NCI-H2227 treated with DMSO at 0.1 percent for 48 hours (cell line): Measurements from ENCODE around the gene APOC1.
"Not testable (repeated sequence)": the region's sequence is repeated elsewhere in the genome, so short reads cannot be mapped to it uniquely, and the experiment has no call there.

Experiments
- DNase-seq: peaks from one replicate; lab custom pipeline; 2025; lab: John Stamatoyannopoulos, UW

APOC1 gene

DNA sequence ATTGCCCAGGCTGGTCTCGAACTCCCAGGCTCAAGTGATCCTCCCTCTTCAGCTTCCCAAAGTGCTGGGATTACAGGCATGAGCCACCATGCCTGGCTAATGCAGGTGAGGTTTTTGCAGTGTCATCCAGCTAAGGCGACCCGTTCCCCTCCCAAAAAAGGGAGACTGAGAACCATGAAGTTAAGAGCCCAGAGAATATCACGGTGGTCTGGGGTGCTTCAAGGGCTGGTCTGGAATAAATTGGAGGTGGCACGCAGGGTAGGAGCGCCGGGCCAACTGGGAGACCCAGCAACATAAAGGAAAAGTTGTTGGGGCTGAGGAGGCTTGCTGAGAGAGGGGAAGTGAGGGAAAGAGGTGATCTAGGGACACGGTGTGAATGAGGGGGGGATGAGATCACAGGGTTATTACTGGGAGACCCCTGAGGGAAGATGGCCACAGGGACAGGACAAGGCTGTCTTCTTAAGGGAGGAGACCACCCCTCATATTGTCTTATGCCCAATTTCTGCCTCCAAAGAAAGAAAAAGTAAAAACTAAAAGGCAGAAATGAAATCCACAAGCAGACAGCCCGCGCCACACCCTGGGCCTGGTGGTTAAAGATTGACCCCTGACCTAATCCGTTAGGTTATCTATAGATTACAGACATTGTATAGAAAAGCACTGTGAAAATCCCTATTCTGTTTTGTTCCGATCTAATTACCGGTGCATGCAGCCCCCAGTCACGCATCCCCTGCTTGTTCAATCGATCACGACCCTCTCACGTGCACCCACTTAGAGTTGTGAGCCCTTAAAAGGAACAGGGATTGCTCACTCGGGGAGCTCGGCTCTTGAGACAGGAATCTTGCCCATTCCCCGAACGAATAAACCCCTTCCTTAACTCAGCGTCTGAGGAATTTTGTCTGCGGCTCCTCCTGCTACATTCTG is 636 bp upstream of the APOC1 start:
- DNase-seq: not testable (repeated sequence)

DNA sequence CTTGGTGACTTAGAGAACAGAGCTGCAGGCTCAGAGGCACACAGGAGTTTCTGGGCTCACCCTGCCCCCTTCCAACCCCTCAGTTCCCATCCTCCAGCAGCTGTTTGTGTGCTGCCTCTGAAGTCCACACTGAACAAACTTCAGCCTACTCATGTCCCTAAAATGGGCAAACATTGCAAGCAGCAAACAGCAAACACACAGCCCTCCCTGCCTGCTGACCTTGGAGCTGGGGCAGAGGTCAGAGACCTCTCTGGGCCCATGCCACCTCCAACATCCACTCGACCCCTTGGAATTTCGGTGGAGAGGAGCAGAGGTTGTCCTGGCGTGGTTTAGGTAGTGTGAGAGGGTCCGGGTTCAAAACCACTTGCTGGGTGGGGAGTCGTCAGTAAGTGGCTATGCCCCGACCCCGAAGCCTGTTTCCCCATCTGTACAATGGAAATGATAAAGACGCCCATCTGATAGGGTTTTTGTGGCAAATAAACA is 9.9 kb downstream of the APOC1 start:
- DNase-seq: no peak

GRCh38 chr19:44925114-44925891 is 10.9 kb downstream of the APOC1 start:
- no peak for DNase-seq

DNA sequence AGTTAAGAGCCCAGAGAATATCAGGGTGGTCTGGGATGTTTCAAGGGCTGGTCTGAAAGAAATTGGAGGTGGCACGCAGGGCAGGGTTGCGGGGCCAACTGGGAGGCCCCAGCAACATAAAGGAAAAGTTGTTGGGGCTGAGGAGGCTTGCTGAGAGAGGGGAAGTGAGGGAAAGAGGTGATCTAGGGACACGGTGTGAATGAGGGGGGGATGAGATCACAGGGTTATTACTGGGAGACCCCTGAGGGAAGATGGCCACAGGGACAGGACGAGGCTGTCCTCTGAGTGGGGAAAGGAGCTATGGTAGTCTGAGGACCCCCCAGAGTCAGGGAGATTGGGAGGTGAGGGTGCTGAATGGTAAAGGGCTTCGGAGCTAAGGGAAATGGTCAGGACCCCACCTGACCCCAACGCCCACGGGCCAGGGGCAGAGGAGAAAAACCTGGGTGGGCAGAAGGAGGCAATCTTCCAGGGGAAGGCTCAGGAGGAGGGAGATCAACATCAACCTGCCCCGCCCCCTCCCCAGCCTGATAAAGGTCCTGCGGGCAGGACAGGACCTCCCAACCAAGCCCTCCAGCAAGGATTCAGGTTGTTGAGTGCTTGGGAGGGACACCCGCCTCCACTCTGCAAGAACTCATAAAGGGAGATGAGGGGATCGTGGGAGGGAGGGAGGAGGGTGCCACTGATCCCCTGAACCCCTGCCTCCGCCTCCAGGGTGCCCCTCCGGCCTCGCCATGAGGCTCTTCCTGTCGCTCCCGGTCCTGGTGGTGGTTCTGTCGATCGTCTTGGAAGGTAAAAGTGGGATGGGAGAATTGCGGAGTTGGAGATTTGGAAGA is 12.1 kb downstream of the APOC1 start:
- DNase-seq: not testable (repeated sequence)

- DNase-seq: no peak
Measured at GRCh38 chr19:44927746-44928145, 13.3 kb downstream of the APOC1 start.

DNA sequence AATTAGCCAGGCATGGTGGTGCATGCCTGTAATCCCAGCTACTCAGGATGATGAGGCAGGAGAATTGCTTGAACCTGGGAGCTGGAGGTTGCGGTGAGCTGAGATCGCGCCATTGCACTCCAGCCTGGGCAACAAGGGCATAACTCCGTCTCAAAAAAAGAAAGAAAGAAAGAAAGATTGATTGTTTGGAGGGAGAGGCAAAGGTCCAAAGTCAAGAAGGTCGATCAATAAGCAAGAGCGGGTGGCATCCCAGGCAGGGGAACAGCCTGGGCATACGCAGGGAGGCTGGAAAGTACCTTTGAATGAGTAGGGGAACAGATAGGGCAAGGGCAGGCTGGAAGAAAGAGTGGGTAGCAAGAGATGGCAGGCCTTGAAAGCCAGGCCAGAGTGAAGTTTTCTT is 15.7 kb downstream of the APOC1 start:
- DNase-seq: no peak

- DNase-seq: no peak
Measured at GRCh38 chr19:44931541-44931940, 17.1 kb downstream of the APOC1 start.

DNA sequence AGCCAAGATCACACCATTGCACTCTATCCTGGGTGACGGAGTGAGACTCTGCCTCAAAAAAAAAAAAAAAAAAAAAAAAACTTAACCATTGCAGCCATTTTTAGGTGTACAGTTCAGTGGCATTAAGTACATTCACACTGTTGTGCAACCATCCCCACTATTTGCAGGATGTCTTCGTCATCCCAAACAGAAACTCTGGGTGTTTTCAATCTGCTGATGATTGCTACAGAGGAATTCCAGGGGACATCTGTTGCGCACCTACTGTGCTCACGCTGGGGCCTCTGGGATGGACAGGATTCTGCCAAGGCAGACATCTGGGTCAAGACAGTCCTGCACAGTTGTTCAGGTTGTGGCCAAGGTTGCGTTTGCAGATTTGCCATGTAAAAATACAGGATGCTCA is 25.3 kb downstream of the APOC1 start:
- DNase-seq: no peak

DNA sequence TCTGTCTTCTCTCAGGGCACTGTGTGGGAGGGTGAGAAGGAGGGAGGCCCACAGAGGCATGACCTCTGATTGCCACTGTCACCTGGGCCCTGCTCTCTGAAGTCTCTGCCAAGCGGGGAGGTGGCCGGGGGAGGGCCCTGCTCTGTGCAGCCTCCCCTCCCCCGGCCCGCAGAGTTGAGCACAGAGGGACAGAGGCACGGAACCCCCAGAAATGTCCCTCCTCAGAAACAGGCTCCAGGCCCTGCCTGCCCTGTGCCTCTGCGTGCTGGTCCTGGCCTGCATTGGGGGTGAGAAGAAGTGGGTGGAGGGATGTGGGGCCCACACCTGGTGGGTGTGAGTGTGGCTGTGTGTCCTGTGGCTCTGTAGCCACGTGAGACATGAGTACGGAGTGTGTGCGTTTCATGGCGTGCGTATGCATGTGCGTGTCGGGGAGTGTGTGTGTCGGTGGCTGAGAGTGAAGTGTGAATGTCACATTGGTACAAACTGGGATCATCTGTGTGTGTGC is 27.7 kb downstream of the APOC1 start, which contains the start of gene APOC4:
Gene APOC4 (plus strand): TSS at position 171 of the 505 bp plus-strand sequence. CDS start 41 bp downstream, at position 212.
- DNase-seq: no peak

DNA sequence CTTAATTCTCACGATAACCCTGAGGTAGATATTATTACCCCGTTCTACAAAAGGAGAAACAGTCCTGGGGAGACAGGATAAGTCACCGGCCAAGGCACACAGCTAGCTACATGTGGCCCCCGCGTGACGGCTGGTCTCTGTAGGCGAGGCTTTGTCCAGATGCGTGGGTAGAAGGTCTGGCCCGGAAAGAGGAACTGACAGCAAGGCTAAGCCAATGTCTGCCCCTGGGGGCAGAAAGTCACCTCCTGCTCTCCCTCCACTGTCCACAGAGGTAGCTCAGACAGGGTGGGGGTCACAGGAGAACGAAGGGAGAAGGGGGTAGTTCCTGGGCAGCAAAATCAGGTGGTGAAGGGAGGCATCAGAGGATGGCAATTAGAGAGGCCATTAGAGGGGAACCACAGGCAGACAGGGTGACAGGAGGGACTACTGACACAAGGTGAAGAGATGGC is 29.4 kb downstream of the APOC1 start:
- DNase-seq: no peak

- no peak for DNase-seq
Measured at GRCh38 chr19:44947041-44947581, 32.7 kb downstream of the APOC1 start.

- DNase-seq: no peak
Measured at GRCh38 chr19:44948237-44948636, 33.8 kb downstream of the APOC1 start.

DNA sequence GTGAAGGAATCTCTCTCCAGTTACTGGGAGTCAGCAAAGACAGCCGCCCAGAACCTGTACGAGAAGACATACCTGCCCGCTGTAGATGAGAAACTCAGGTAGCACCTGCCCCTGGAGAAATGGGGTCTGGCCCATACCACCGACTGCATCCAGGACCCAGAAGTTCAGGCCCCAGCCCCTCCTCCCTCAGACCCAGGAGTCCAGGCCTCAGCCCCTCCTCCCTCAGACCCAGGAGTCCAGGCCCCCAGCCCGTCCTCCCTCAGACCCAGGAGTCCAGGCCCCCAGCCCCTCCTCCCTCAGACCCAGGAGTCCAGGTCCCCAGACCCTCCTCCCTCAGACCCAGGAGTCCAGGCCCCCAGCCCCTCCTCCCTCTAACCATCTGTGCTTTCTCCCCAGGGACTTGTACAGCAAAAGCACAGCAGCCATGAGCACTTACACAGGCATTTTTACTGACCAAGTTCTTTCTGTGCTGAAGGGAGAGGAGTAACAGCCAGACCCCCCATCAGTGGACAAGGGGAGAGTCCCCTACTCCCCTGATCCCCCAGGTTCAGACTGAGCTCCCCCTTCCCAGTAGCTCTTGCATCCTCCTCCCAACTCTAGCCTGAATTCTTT is 34.5 kb downstream of the APOC1 start:
- DNase-seq: no peak

DNA sequence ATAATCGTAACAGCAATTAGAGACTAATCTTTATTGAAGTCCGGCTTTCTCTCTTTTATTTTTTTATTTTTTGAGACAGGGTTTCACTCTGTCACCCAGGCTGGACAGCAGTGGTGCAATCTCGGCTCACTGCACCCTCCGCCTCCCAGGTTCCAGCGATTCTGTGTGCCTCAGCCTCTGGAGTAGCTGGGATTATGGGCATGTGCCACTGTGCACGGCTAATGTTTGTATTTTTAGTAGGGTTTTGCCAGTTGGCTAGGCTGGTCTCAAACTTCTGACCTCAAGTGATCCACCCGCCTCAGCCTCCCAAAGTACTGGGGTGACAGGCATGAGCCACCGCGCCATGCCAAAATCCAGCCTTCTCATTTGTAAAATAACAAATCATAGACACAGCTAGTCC is 35.1 kb downstream of the APOC1 start:
- DNase-seq: no peak

GRCh38 chr19:44951179-44952159 is 37.1 kb downstream of the APOC1 start:
- DNase-seq: peak; percentile 57

DNA sequence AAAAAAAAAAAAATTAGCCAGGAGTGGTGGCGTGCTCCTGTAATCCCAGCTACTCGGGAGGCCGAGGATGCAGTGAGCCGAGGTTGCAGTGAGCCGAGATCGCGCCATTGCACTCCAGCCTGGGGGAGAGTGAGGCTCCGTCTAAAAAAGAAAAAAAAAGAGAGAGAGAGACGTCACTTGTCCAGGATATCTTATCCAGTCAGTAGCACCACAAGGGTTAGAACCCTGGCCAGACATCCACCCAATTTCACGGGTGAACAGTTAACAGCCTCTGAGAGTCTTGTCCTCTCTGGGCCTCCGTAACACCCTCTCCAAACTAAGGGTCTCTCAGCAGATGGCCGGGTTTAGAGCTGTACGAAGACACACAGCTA is 39.9 kb downstream of the APOC1 start:
- DNase-seq: no peak

DNA sequence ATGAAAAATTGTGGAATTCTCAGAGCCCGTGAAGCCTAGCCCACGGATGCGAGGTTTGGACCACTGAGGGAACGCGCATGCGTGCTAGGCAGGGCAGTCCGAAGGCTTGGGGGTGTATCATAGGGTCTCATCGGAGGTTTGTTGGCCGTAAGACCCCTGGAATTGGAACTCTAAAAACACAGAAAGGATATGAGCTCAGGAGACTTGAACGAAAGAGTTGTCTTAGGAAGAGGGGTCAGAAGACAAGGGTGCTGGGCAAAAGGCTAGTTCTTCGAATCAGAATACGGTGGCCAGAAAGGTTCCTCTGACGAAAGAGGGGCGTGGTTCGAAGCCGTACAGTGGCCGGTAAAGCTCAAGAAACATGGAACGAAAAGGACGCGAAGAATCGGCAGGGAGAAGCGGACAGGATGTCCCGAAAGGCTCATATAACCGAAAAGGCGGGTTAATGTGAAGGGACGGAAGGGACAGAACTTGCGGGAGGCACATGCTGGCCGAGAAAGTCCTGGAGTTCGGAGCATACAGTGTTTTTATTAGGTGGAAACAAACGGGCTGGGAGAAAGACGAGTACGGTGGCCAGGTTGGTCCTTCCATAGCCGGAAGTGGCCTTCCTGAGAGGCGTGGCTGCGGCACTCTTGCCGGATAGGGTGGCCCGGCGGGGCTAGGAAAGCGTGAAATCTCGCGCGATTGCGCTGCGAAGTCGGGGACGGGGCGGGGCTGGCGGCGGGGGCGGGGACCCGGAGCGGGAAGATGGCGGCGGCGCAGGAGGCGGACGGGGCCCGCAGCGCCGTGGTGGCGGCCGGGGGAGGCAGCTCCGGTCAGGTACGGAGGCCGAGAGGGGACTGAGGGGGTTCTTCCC is 40.5 kb downstream of the APOC1 start, which contains the start of gene CLPTM1:
Gene CLPTM1 (plus strand): TSS at position 732 of the 856 bp plus-strand sequence. CDS start 16 bp downstream, at position 748.
- peak; percentile 93 for DNase-seq
